GM21825 (cell line): Measurements from ENCODE around the gene ATF2.

Experiments
- ATAC-seq: cut with Tn5 transposase; IDR thresholded peaks from one replicate; pipeline ENCODE4 v1.9.1; 2021; ENCODE audit warnings: mild to moderate bottlenecking, moderate library complexity; ENCODE audit not compliant: unreplicated experiment

Gene ATF2

GRCh38 chr2:175030380-175031271 is 137.4 kb downstream of the ATF2 start:
- ATAC-seq: no peak

DNA sequence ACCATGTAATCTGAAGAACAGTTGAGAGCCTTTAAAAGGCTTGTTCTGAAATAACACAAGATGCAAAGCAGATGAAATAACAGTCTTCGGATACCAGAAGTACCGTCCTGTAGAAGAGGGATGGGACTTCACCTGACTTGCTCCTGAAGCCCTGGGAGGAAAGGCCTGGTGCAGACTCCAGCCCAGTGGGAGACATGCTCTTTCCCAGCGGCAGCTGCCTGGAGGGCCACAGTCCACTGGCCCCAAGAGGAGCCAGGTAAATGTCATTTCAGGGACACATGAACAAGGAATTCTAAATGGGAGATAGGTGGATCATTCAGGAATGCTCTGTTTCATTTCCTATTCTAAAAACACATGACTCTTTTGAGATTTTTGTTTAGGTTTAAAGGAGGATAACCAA is 140.2 kb downstream of the ATF2 start:
- no peak for ATAC-seq

DNA sequence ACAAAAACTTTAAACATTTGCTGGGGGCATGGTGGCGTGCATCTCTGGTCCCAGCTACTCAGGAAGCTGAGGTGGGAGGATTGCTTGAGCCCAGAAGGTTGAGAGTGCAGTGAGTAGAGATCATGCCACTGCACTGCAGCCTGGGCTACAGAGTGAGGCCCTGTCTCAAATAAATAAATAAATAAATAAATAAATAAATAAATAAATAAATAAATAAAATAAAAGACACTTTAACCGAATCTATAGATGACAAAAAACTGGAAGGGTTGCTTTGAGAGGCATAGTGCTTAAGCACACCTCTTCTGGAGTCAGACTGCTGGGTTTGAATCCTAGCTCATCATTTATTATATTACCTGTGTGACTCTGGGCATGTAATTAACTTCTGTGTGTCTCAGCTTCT is 141.6 kb downstream of the ATF2 start:
- ATAC-seq: no peak

- ATAC-seq: no peak
Observed at GRCh38 chr2:175025946-175026345, 142.1 kb downstream of the ATF2 start.

GRCh38 chr2:175025233-175025632 is 142.8 kb downstream of the ATF2 start:
- no peak for ATAC-seq

GRCh38 chr2:175022923-175023322 is 145.1 kb downstream of the ATF2 start:
- ATAC-seq: no peak
